ENCODE results near the gene E2F3.
"Not testable (repeated sequence)": the region's sequence is repeated elsewhere in the genome, so short reads cannot be mapped to it uniquely, and the experiment has no call there.

The E2F3 gene

DNA sequence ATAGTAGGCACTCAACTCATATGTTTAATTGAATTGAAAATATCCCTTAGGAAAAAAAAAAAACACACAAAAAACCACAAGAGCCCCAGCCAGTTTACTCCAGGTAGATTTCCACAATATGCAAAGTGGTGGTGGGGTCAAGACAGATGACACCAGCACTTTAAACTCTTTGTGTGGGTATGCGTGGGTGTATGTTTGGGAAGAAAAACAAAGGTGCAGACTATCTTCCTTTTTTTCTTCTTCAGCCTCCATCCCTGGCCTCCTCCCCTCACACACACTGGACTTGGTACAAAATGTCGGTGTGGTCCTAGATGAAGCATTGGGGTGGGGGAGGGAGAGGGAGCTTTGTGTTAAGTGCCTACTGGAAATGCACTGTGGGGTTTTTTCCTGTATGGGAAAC is 90.4 kb downstream of the E2F3 start:
- no peaks in the 10 kb centered on the region for H3K9me3 ChIP-seq (ENCODE audit: control insufficient read depth, low read length)
- no peaks in the 10 kb centered on the region for H3K4me1 ChIP-seq (ENCODE audit: control insufficient read depth, insufficient read depth, low read length, poor library complexity, severe bottlenecking)
- H3K36me3 ChIP-seq (ENCODE audit: control insufficient read depth, insufficient read depth, low read length), result no peaks in the 10 kb centered on the region
- no peak overlapping the region for H3K4me3 ChIP-seq (ENCODE audit: insufficient read depth, low read depth, low read length, poor library complexity, severe bottlenecking)
- no peak overlapping the region for H3K27ac ChIP-seq (ENCODE audit: insufficient read depth, low read length, poor library complexity, severe bottlenecking)
- H3K27me3 ChIP-seq (replicated peaks; ENCODE audit: control insufficient read depth, insufficient read depth, low read length, poor library complexity, severe bottlenecking), result no peaks in the 10 kb centered on the region
- DNase-seq, result no peak

DNA sequence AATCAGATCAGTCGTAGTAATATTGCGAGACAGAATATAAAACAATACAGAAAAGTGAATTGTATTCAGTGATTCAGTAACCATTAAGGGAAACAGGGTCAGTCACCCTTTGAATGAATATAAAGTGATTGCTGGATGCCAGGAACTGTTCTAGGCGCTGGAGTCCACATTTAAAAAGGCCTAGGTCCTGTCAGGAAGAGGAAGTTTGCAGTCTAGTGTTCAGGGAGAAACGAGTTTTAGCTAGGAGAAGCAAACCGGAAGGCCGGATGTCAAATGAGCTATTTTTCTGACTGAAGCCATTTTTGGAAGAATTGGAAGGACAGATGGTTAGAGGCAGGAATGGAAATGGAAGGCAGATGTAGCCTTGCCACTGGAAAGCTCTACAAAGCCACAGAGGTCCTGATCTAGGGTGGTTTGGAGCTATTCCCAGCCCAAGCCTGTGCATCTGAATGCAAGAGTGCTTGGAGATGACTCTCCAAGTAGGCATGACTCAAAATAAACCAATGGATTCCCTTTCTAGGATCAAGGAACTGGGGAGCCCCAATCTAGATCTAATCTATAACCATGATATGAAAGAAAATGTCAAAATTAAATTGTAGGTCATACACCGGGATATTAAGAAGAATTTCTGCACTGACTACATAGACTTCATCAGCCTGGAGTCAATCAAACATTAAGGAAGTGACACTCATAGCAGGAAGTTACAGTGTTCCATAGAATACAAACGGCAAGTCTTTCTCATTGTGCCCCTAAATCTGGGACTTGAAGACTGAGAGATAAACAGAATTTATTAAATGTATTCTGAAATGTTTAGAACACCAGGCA is 95.7 kb downstream of the E2F3 start:
- Histone ChIP-seq H3K36me3 (ENCODE audit: control insufficient read depth, insufficient read depth, low read length) (no peaks in the 10 kb centered on the region), H3K4me1 (ENCODE audit: control insufficient read depth, insufficient read depth, low read length, poor library complexity, severe bottlenecking) (no peaks in the 10 kb centered on the region), H3K9me3 (ENCODE audit: control insufficient read depth, low read length) (no peaks in the 10 kb centered on the region), H3K27ac (ENCODE audit: insufficient read depth, low read length, poor library complexity, severe bottlenecking) (no peak overlapping the region), H3K27me3 (replicated peaks; ENCODE audit: control insufficient read depth, insufficient read depth, low read length, poor library complexity, severe bottlenecking) (no peaks in the 10 kb centered on the region), H3K4me3 (ENCODE audit: insufficient read depth, low read depth, low read length, poor library complexity, severe bottlenecking) (no peak overlapping the region)
- no peak for DNase-seq

DNA sequence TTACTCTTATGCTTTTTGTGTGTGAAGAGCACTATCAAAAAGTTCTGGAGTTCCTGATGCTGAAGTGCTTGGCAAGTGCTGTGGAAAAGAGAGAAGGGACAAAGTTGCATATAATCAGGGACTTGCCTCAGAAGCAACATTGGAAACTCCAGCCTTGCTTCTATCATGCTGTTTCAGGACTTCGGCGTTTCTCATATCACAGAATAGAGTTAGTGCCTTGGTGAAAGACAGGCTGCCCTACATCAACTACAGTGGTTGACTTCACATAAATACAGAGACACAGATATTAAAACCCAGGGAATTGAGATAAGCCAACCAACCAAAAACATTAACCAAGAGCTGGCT is 96.3 kb downstream of the E2F3 start:
- Histone ChIP-seq H3K9me3 (ENCODE audit: control insufficient read depth, low read length) (no peaks in the 10 kb centered on the region), H3K27me3 (replicated peaks; ENCODE audit: control insufficient read depth, insufficient read depth, low read length, poor library complexity, severe bottlenecking) (no peaks in the 10 kb centered on the region), H3K4me1 (ENCODE audit: control insufficient read depth, insufficient read depth, low read length, poor library complexity, severe bottlenecking) (no peaks in the 10 kb centered on the region), H3K4me3 (ENCODE audit: insufficient read depth, low read depth, low read length, poor library complexity, severe bottlenecking) (no peak overlapping the region), H3K27ac (ENCODE audit: insufficient read depth, low read length, poor library complexity, severe bottlenecking) (no peak overlapping the region), H3K36me3 (ENCODE audit: control insufficient read depth, insufficient read depth, low read length) (no peaks in the 10 kb centered on the region)
- no peak for DNase-seq

DNA sequence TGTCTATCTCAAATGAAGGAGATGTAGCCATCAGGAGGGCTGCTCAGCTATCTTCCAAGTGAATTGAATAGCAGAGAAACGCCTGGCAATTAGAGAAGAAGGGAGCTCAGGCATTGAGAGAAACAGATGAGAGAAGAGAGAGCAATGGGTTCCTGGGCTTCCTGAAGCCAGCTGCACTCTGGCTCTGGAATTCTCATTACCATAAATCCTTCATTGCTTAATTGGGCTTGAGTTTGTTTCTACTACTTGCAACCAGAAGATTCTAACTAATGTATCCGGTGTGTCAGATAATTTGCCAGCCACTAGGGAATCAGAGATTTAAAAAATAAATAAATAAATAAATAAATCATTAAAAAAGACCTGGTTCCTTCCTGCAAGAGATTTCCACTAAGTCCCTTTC is 107.5 kb downstream of the E2F3 start:
- H3K9me3 ChIP-seq (ENCODE audit: control insufficient read depth, low read length), result no peaks in the 10 kb centered on the region
- H3K27ac ChIP-seq (ENCODE audit: insufficient read depth, low read length, poor library complexity, severe bottlenecking), result no peak overlapping the region
- no peak for DNase-seq
- no peak overlapping the region for H3K4me3 ChIP-seq (ENCODE audit: insufficient read depth, low read depth, low read length, poor library complexity, severe bottlenecking)
- no peaks in the 10 kb centered on the region for H3K36me3 ChIP-seq (ENCODE audit: control insufficient read depth, insufficient read depth, low read length)
- no peaks in the 10 kb centered on the region for H3K4me1 ChIP-seq (ENCODE audit: control insufficient read depth, insufficient read depth, low read length, poor library complexity, severe bottlenecking)
- H3K27me3 ChIP-seq (replicated peaks; ENCODE audit: control insufficient read depth, insufficient read depth, low read length, poor library complexity, severe bottlenecking), result no peaks in the 10 kb centered on the region

DNA sequence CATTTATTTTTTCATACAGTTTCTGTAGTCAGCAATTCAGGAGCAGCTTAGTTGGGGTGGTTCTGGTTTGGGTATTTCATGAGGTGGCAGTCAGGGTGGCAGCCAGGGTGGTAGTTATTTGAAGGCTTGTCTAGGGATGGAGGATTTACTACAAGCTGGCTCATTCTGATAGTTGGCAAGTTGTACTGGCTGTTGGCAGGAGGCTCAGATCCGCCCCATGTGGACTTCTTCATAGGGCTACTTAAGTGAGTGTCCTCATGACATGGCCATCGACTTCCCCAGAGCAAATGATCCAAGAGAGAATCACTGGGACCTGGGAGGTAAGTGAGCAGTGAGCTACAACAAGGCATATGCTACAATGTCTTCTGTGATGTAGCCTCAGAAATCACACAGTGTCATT is 110.2 kb downstream of the E2F3 start:
- no peaks in the 10 kb centered on the region for H3K4me1 ChIP-seq (ENCODE audit: control insufficient read depth, insufficient read depth, low read length, poor library complexity, severe bottlenecking)
- DNase-seq, result no peak
- H3K4me3 ChIP-seq (ENCODE audit: insufficient read depth, low read depth, low read length, poor library complexity, severe bottlenecking), result no peak overlapping the region
- H3K9me3 ChIP-seq (ENCODE audit: control insufficient read depth, low read length), result no peaks in the 10 kb centered on the region
- no peaks in the 10 kb centered on the region for H3K36me3 ChIP-seq (ENCODE audit: control insufficient read depth, insufficient read depth, low read length)
- no peak overlapping the region for H3K27ac ChIP-seq (ENCODE audit: insufficient read depth, low read length, poor library complexity, severe bottlenecking)
- H3K27me3 ChIP-seq (replicated peaks; ENCODE audit: control insufficient read depth, insufficient read depth, low read length, poor library complexity, severe bottlenecking), result no peaks in the 10 kb centered on the region

DNA sequence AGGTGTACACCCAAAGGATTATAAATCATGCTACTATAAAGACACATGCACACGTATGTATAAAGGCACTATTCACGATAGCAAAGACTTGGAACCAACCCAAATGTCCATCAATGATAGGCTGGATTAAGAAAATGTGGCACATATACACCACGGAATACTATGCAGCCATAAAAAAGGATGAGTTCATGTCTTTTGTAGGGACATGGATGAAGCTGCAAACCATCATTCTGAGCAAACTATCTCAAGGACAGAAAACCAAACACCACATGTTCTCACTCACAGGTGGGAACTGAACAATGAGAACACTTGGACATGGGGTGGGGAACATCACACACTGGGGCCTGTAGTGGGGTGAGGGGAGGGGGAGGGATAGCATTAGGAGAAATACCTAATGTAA is 123.5 kb downstream of the E2F3 start:
- H3K4me1 ChIP-seq (ENCODE audit: control insufficient read depth, insufficient read depth, low read length, poor library complexity, severe bottlenecking); H3K4me3 ChIP-seq (ENCODE audit: insufficient read depth, low read depth, low read length, poor library complexity, severe bottlenecking); H3K27me3 ChIP-seq (replicated peaks; ENCODE audit: control insufficient read depth, insufficient read depth, low read length, poor library complexity, severe bottlenecking); H3K27ac ChIP-seq (ENCODE audit: insufficient read depth, low read length, poor library complexity, severe bottlenecking); H3K36me3 ChIP-seq (ENCODE audit: control insufficient read depth, insufficient read depth, low read length); H3K9me3 ChIP-seq (ENCODE audit: control insufficient read depth, low read length); DNase-seq: not testable (repeated sequence)

DNA sequence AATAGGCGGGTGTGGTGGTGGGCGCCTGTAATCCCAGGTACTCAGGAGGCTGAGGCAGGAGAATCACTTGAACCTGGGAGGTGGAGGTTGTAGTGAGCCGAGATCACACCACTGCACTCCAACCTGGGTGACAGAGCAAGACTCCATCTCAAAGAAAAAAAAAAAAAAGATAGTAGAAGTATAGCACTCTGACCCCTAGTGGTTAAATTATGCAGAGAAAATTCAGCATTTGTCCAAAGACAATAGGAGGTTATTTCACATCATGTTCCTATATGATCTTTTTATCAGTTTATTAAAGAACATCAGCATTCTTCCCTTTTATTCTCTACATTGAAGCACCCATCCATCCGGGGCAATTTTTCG is 127.4 kb downstream of the E2F3 start:
- not testable (repeated sequence) for H3K27me3 ChIP-seq (replicated peaks; ENCODE audit: control insufficient read depth, insufficient read depth, low read length, poor library complexity, severe bottlenecking); DNase-seq; H3K4me3 ChIP-seq (ENCODE audit: insufficient read depth, low read depth, low read length, poor library complexity, severe bottlenecking); H3K9me3 ChIP-seq (ENCODE audit: control insufficient read depth, low read length); H3K4me1 ChIP-seq (ENCODE audit: control insufficient read depth, insufficient read depth, low read length, poor library complexity, severe bottlenecking); H3K36me3 ChIP-seq (ENCODE audit: control insufficient read depth, insufficient read depth, low read length); H3K27ac ChIP-seq (ENCODE audit: insufficient read depth, low read length, poor library complexity, severe bottlenecking)

DNA sequence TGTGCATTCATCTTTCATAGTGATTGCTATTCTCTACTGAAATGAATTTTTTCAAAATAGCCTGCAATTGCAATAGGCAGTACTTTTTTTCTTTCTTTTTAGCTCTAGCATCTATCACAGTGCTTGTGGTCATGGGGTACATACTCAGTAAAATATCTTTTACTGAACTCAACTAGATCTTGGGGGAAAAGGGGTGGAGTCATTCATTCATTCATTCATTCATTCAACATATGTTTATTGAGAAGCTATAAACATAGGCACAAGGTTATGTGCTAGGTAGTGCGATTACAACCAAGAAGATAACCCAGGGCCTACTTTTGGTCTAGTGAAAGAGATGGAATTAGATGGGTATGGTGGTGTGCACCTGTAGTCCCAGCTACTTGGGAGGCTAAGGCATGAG is 131.2 kb downstream of the E2F3 start:
- no peaks in the 10 kb centered on the region for H3K27me3 ChIP-seq (replicated peaks; ENCODE audit: control insufficient read depth, insufficient read depth, low read length, poor library complexity, severe bottlenecking)
- peaks cover 1% of the 10 kb centered on the region for H3K36me3 ChIP-seq (ENCODE audit: control insufficient read depth, insufficient read depth, low read length)
- H3K9me3 ChIP-seq (ENCODE audit: control insufficient read depth, low read length), result no peaks in the 10 kb centered on the region
- no peak for DNase-seq
- peaks cover 11% of the 10 kb centered on the region for H3K4me1 ChIP-seq (ENCODE audit: control insufficient read depth, insufficient read depth, low read length, poor library complexity, severe bottlenecking)
- no peak overlapping the region for H3K27ac ChIP-seq (ENCODE audit: insufficient read depth, low read length, poor library complexity, severe bottlenecking)
- H3K4me3 ChIP-seq (ENCODE audit: insufficient read depth, low read depth, low read length, poor library complexity, severe bottlenecking), result no peak overlapping the region

DNA sequence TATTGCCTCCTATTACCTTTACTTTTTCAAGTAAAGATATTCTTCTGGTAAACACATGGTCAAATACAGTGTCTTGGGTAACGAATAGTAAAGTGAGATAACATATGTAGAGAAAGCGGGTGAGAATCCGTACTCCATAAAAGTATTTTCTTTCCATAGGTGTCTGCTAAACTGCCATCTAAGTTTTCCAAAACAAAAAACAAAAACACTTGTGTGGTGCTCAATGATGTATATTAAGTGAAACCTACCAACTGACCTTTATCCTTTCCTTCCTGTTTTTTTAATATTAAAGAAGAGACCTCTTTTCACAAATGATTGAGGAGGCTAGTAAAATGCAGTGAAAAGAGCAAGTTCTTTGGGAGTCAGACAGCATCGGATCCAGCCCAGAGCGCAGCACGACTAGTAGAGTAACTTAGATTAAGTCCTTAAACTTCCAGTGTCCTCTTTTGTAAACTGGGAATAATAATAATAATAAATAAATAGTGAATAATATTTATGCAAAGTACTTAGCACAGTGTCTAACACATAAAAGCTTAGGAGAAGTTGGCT is 132.1 kb downstream of the E2F3 start:
- DNase-seq, result no peak
- peak overlapping the region; percentile 86 for H3K4me3 ChIP-seq (ENCODE audit: insufficient read depth, low read depth, low read length, poor library complexity, severe bottlenecking)
- H3K4me1 ChIP-seq (ENCODE audit: control insufficient read depth, insufficient read depth, low read length, poor library complexity, severe bottlenecking), result peaks cover 7% of the 10 kb centered on the region
- no peaks in the 10 kb centered on the region for H3K9me3 ChIP-seq (ENCODE audit: control insufficient read depth, low read length)
- H3K36me3 ChIP-seq (ENCODE audit: control insufficient read depth, insufficient read depth, low read length), result peaks cover 10% of the 10 kb centered on the region
- no peak overlapping the region for H3K27ac ChIP-seq (ENCODE audit: insufficient read depth, low read length, poor library complexity, severe bottlenecking)
- no peaks in the 10 kb centered on the region for H3K27me3 ChIP-seq (replicated peaks; ENCODE audit: control insufficient read depth, insufficient read depth, low read length, poor library complexity, severe bottlenecking)

DNA sequence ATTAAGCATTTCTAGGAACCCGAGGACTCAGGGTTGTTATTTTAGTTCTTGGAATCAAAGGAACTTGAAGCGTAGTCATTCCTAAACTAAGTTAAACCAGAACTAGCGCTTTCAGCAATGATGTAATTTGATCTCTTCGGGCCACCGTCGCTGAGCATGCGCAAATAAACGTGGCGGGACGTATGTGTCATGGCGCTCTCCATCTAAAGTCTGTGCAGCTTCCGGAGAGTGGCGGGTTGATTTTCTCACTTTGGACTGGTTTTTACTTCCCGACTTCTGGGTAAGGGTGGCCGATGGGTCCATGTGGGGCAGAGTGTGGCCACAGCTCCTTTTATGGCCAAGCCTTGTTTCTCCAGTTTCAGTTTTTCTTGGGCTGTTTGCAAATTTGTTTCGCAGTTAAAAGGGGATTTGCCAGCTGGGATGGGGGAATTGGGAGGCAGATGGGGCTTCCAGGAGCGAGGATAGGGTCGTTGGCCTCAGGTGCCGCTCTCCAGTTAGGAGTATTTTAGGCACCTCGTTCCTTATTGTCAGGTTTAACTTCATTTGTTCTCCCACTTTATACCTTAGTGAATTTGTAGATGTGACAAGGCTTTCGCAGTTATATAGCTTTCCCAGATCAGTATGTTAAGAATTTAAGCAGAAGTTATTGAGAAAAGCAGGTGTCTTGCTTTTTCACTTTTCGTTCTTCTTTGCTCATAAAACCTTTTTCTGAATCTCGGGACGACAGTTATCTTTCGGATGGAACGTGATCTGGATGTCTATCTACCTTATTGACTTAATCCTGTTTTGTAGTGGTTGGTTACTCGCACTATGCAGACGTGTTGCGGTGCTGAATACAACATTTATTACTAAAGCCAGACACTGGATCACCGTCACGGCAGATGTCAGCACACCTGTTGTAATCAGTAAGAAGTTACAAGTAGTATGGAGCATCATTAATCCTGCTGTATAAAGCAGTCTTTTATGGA is 132.9 kb downstream of the E2F3 start, which contains the start of gene CDKAL1:
Gene CDKAL1, plus strand, starts transcription at position 163 of the 968 bp plus-strand sequence. CDS start 11,894 bp downstream, outside the sequence.
- Histone ChIP-seq H3K27ac (ENCODE audit: insufficient read depth, low read length, poor library complexity, severe bottlenecking) (peak within 1 kb of the TSS; percentile 77), H3K27me3 (replicated peaks; ENCODE audit: control insufficient read depth, insufficient read depth, low read length, poor library complexity, severe bottlenecking) (no peaks in the 10 kb centered on the region), H3K4me3 (ENCODE audit: insufficient read depth, low read depth, low read length, poor library complexity, severe bottlenecking) (peak within 1 kb of the TSS; percentile 86), H3K9me3 (ENCODE audit: control insufficient read depth, low read length) (no peaks in the 10 kb centered on the region), H3K36me3 (ENCODE audit: control insufficient read depth, insufficient read depth, low read length) (peaks cover 15% of the 10 kb centered on the region), H3K4me1 (ENCODE audit: control insufficient read depth, insufficient read depth, low read length, poor library complexity, severe bottlenecking) (peaks cover 6% of the 10 kb centered on the region)
- DNase-seq, result peak; percentile 77 to 86 (median 79)
